OCI-LY7 (cell line): ENCODE measurements around the gene HMOX1. TPM values are rescaled to one million over a fixed set of nuclear protein-coding genes. Genes with fewer than 3 reads are reported as not detected.

Experiments used
- BruUV-seq: library from RNA; stranded (reverse); fragments of 400-500 nt; replicated peaks from 2 replicates; lab custom pipeline; 2021; lab: Mats Ljungman, UMichigan
- CTCF ChIA-PET: fragments of 300-600 bp; sonication (Branson Sonifier 250); formaldehyde crosslinking; loops from one replicate; lab custom pipeline; 2022; ENCODE audit warnings: antibody characterized with exemption; ENCODE audit not compliant: unreplicated experiment; lab: Charles Lee
- POLR2A ChIA-PET: fragments of 300-600 bp; sonication (Branson Sonifier 250); formaldehyde crosslinking; loops from one replicate; lab custom pipeline; 2022; ENCODE audit warnings: antibody characterized with exemption; lab: Charles Lee
- DNase-seq: peaks from one replicate; pipeline ENCODE4 v3.0.0-alpha.2; 2015; ENCODE audit warnings: low spot score
- H2AFZ ChIP-seq: fragments of 200-600 bp; sonication (generic), shearing (Covaris generic); 2 replicates; pipeline ENCODE4 v1.6.1; 2014; ENCODE audit warnings: mild to moderate bottlenecking, antibody characterized with exemption, low read length, moderate library complexity
- H3K27ac ChIP-seq: fragments of 200-600 bp; sonication (generic); 2 replicates; pipeline ENCODE4 v1.5.1; 2014; ENCODE audit warnings: mixed run types, low read depth, mild to moderate bottlenecking, moderate library complexity, low read length, inconsistent platforms; ENCODE audit not compliant: poor library complexity, severe bottlenecking
- H3K36me3 ChIP-seq: fragments of 200-600 bp; sonication (generic); 2 replicates; pipeline ENCODE4 v1.6.1; 2014; ENCODE audit warnings: mild to moderate bottlenecking, antibody characterized with exemption, low read length, moderate library complexity, mixed read lengths; ENCODE audit not compliant: insufficient read depth
- H3K4me1 ChIP-seq: fragments of 200-600 bp; sonication (generic); 2 replicates; pipeline ENCODE4 v1.5.1; 2014; ENCODE audit warnings: mild to moderate bottlenecking, low read length; ENCODE audit not compliant: insufficient read depth, poor library complexity, severe bottlenecking
- H3K4me2 ChIP-seq: fragments of 200-600 bp; sonication (generic); 2 replicates; pipeline ENCODE4 v1.6.1; 2014; ENCODE audit warnings: mild to moderate bottlenecking, low read length
- H3K4me3 ChIP-seq: fragments of 200-600 bp; sonication (generic); 2 replicates; pipeline ENCODE4 v1.5.1; 2014; ENCODE audit warnings: mild to moderate bottlenecking, low read depth, low read length; ENCODE audit not compliant: poor library complexity, severe bottlenecking
- H3K79me2 ChIP-seq: fragments of 200-600 bp; sonication (generic); 2 replicates; pipeline ENCODE4 v1.6.1; 2016; ENCODE audit warnings: low read depth, mild to moderate bottlenecking, low read length, moderate library complexity, mixed read lengths; ENCODE audit not compliant: insufficient read depth
- H3K9me2 ChIP-seq: fragments of 200-600 bp; sonication (generic); 2 replicates; pipeline ENCODE4 v1.6.1; 2016; ENCODE audit warnings: mild to moderate bottlenecking, low read length, mixed read lengths; ENCODE audit not compliant: insufficient read depth
- H3K9me3 ChIP-seq: fragments of 200-600 bp; sonication (generic); 2 replicates; pipeline ENCODE4 v1.6.1; 2014; ENCODE audit warnings: mild to moderate bottlenecking, mixed run types, low read length, mixed read lengths
- H4K20me1 ChIP-seq: fragments of 200-600 bp; sonication (generic); 2 replicates; pipeline ENCODE4 v1.6.1; 2014; ENCODE audit warnings: mild to moderate bottlenecking, antibody characterized with exemption, low read length, moderate library complexity, mixed read lengths; ENCODE audit not compliant: insufficient read depth
- EZH2phosphoT487 ChIP-seq: fragments of 200-600 bp; sonication (generic); IDR thresholded peaks from 2 replicates; pipeline ENCODE4 v1.6.1; 2018; ENCODE audit warnings: low read depth, borderline replicate concordance, mild to moderate bottlenecking, mixed run types, antibody characterized with exemption, low read length, moderate library complexity, mixed read lengths
- intact Hi-C: fragments of 100-400 bp; cut with micrococcal nuclease; formaldehyde crosslinking; loops from one replicate; pipeline ENCODE4 v1.10.0; 2022; ENCODE audit not compliant: unreplicated experiment
- total RNA-seq, 2 experiments: library from RNA; depleted of rRNA in 1 of 2; stranded (reverse); fragments of >200 nt in 1 of 2; shearing (Covaris generic) in 1 of 2; gene quantifications; 2 replicates each; pipeline ENCODE4 v1.2.3, GENCODE V29; 2014 to 2022
- TF ChIP-seq, protein P1 (sequence below): fragments of 200-600 bp; sonication (generic); conservative IDR thresholded peaks from 2 replicates; pipeline ENCODE4 v1.5.1; 2014; ENCODE audit warnings: mild to moderate bottlenecking, antibody characterized with exemption, low read length, moderate library complexity, mixed read lengths

HMOX1 gene
- total RNA-seq, 2 experiments from 2014 or later = 2.2 to 13.9 TPM

DNA sequence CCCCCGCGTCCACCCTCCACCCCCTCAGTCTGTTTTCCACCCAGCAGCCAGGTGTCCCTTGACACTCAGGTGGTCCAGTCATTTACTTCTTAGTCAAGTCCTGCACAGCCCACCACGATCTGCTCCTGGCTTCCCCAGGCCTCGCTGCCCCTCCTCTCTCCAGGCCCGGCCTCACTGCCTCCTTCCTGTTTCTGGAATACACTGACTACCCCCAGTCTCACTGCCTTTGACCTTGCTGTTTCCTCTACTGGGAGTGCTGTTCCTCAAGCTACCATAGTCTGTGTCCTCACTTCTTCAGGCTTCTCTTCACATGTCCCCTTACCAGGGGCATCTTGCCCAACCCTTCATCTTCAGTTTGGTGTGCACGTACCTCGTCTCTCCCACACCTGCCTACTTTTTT, 26.5 kb downstream of the HMOX1 start:
- Histone ChIP-seq H3K4me1 (peaks cover 72% of the 10 kb centered on the region), H3K79me2 (peaks cover 32% of the 10 kb centered on the region; the same call in 1 of the 2 replicates), H3K9me3 (no peaks in the 10 kb centered on the region), H3K9me2 (no peaks in the 10 kb centered on the region), H3K4me3 (no peak overlapping the region), H3K27ac (peak overlapping the region; percentile 13), H3K36me3 (peaks cover 100% of the 10 kb centered on the region), H4K20me1 (peaks cover 5% of the 10 kb centered on the region), H2AFZ (no peak overlapping the region), H3K4me2 (peak overlapping the region; percentile 11; the same call in 1 of the 2 replicates)
- intact Hi-C loops = no loop called here
- no TSS peak for BruUV-seq
- no peak for DNase-seq
- TF ChIP-seq EZH2phosphoT487 = no peak
- TF ChIP-seq, protein P1, sequence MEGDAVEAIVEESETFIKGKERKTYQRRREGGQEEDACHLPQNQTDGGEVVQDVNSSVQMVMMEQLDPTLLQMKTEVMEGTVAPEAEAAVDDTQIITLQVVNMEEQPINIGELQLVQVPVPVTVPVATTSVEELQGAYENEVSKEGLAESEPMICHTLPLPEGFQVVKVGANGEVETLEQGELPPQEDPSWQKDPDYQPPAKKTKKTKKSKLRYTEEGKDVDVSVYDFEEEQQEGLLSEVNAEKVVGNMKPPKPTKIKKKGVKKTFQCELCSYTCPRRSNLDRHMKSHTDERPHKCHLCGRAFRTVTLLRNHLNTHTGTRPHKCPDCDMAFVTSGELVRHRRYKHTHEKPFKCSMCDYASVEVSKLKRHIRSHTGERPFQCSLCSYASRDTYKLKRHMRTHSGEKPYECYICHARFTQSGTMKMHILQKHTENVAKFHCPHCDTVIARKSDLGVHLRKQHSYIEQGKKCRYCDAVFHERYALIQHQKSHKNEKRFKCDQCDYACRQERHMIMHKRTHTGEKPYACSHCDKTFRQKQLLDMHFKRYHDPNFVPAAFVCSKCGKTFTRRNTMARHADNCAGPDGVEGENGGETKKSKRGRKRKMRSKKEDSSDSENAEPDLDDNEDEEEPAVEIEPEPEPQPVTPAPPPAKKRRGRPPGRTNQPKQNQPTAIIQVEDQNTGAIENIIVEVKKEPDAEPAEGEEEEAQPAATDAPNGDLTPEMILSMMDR = no peak
- ChIA-PET POLR2A (interaction anchor here (3.2 kb wide), 1 partner anchor 9 kb away, joined by 13 read pairs; no protein-coding TSS in a partner anchor), CTCF (no interaction called here)

GRCh38 chr22:35409783-35410662, 29.1 kb downstream of the HMOX1 start:
- TF ChIP-seq, protein P1 = no peak
- TF ChIP-seq EZH2phosphoT487 = no peak
- intact Hi-C loops = loop anchor here (1.0 to 5.0 kb wide), 2 partner anchors 58 to 103 kb away; no protein-coding TSS in a partner anchor
- Histone ChIP-seq H3K9me2 (no peaks in the 10 kb centered on the region), H3K4me2 (peak overlapping the region; percentile 82), H3K79me2 (peaks cover 21% of the 10 kb centered on the region; the same call in 1 of the 2 replicates), H4K20me1 (peaks cover 6% of the 10 kb centered on the region), H3K9me3 (no peaks in the 10 kb centered on the region), H3K4me3 (peak overlapping the region; percentile 50), H3K27ac (peak overlapping the region; percentile 90), H2AFZ (no peak overlapping the region), H3K4me1 (peaks cover 80% of the 10 kb centered on the region), H3K36me3 (peaks cover 99% of the 10 kb centered on the region)
- ChIA-PET CTCF (interaction anchor here (0.6 to 1.4 kb wide), 6 partner anchors 57 to 430 kb away, joined by 3 to 5 read pairs (median 3); no protein-coding TSS in a partner anchor), POLR2A (interaction anchor here (1.0 to 3.2 kb wide), 6 partner anchors 8 to 80 kb away, joined by 3 to 13 read pairs (median 5); no protein-coding TSS in a partner anchor)
- peak; percentile 90 for DNase-seq
- no TSS peak for BruUV-seq
